ENCODE results near the gene CXCR5.

- TF ChIP-seq ARNT (IDR thresholded peaks at IDR 0.05) (no peak), ELF4 (IDR thresholded peaks at IDR 0.05) (no peak), SP1 (IDR thresholded peaks at IDR 0.05) (no peak), ZNF384 (IDR thresholded peaks at IDR 0.05) (no peak), BHLHE40 (IDR thresholded peaks at IDR 0.05; ENCODE audit: borderline replicate concordance) (no peak), LEF1 (IDR thresholded peaks at IDR 0.05; ENCODE audit: borderline replicate concordance) (no peak), FOXK2 (IDR thresholded peaks at IDR 0.05) (no peak)
Measured at GRCh38 chr11:118834427-118835028, 49.2 kb upstream of the CXCR5 start.

Data from HEK293T (cell line).